CD4-positive, alpha-beta T cell treated with Interleukin-15 for 1 hour (primary cell): ENCODE results near the gene TMTC3.
A peak's percentile ranks its signal among the peaks of the same experiment; 100 is the strongest.
"Not testable (repeated sequence)": the region's sequence is repeated elsewhere in the genome, so short reads cannot be mapped to it uniquely, and the experiment has no call there.

Source experiments
- DNase-seq: peaks from one replicate; pipeline ENCODE4 v3.0.0-alpha.2; 2020

The TMTC3 gene

GRCh38 chr12:88141774-88142609, at the start of gene TMTC3, which contains the start of gene CEP290:
TSS of gene TMTC3 (plus strand) at chr12:88142307. CDS start at chr12:88148316, 6,009 bp downstream.
TSS of gene CEP290 (minus strand) at chr12:88142088. CDS start at chr12:88141307, 781 bp downstream.
- DNase-seq: peak; percentile 96

DNA sequence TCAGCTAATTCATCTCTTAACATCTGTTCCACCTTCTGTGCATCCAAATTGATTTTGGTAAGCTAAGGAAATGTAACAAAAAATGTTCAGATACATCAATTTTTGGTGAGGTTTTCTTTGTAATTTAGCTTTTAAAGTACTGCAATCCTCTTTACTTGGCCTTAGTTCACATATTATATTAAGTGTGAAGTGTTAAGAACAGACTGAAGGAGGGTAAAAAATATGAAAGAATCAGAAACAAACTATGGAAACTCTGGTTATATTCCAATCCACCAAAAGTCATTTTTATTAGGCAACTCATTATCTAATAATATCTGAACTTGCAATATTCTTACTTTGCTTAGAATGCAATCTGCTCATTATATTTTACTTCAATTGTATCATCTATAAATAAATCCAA, 49.3 kb upstream of the TMTC3 start:
- DNase-seq: no peak

DNA sequence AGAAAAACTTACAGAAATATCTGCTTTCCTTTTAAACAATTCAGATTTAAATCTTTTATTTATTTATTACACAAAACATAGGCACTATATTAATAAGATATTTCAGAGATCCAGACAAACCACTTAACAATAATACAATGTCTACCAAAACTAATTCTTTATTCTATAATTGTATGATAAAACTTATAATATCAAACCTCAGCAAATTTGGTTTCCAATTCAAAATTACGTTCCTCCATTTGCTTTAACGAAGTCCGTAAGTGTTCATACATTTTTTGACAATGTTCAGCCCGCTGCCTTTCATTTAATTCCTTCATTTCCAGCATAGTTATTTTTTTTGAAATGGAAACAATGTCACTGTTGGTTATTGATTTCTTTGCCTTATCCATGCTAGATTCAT, 48.5 kb upstream of the TMTC3 start:
- no peak for DNase-seq

- no peak for DNase-seq
These were observed 34.1 kb upstream of the TMTC3 start for GRCh38 chr12:88108021-88108420.

DNA sequence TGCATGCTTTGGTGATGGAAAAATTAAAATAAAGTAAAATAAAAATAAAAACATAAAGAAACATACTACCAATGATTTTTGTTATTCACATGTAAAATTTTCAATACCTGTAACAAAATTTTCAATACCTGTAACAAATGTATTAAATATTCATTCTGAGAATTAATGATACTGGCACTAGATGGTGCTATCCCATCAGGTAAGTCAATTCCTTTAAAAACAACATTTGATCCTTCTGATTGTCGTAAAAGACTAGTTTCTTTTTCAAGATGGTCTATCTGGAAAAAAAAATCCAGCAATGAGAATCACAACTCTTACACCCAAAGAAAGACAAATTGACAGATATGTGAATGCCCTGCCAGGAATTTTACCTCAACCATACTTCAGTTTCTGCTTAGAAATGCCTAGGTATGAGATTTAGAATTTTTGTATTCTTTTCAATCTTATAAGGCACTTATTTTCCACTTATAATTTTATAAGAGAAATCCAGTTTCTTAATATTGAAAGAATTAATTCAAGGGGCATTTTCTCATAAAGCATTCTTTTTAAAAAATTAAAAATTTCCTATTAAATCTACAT, 30.9 kb upstream of the TMTC3 start:
- no peak for DNase-seq

DNA sequence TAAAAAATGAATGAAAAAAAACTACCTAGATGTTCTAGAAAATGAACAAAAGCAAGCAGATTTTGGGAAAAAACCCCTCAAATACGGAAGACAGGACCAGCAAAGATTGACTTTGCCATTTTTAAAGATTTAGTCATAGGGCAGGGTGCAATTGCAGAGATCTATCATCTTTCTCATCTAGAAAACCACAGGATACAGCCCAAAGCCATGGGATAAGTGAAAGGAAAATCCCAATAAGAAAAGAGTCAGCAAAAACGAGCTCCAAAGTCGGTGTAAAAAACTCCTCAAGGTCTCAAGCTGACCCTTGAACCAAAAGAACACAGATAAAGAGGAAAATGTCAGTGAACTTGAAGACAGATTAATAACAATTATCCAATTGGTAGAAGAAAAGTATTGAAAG, 28.2 kb upstream of the TMTC3 start:
- no peak for DNase-seq

DNA sequence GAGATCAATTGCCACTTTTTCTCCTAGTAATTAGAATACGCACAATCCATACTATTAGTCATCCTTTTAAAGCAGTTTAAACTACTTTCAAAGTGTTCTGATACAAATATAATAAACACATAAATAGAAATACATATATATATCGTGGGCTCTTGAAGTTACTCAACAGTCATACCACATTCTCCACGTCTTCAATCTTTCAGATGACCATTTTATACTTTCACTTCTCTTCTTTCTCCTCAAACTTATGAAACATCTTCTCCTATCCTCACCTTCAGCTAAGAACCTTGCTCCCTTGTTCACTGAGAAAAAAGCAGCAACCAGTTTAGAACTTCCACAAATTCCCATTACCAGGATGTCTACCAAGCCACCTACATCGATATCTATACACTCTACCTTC, 19.4 kb upstream of the TMTC3 start:
- DNase-seq: no peak

DNA sequence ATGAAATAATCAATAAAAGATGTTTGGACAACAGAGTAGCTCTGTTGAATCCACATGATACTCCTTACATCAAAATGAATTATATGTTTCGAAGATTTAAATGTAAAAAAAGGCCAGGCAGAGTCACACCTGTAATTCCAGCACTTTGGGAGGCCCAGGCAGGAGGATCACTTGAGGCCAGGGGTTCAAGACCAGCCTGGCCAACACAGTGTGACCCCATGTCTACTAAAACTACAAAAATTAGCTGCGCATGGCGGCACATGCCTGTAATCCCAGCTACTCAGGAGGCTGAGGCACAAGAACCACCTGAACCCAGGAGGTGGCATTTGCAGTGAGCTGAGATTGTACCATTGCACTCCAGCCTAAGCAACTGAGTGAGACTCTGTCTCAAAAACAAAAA, 15.0 kb upstream of the TMTC3 start:
- no peak for DNase-seq

GRCh38 chr12:88127855-88128254, 14.3 kb upstream of the TMTC3 start:
- no peak for DNase-seq

GRCh38 chr12:88132392-88132791, 9.7 kb upstream of the TMTC3 start:
- DNase-seq: no peak

DNA sequence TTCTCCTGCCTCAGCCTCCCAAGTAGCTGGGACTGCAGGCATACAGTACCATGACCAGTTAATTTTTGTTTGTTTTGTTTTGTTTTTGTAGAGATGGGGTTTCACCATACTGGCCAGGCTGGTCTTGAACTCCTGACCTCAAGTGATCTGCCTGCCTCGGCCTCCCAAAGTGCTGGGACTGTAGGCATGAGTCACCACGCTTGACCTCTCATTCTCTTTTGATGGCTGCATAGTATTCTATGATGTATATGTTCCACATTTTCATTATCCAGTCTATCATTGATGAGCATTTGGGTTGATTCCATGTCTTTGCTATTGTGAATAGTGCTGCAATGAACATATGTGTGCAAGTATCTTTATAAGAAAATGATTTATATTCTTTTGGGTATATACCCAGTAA, 8.9 kb upstream of the TMTC3 start:
- not testable (repeated sequence) for DNase-seq

- DNase-seq: not testable (repeated sequence)
These were observed 2.4 kb upstream of the TMTC3 start for GRCh38 chr12:88139711-88140110.

GRCh38 chr12:88141425-88141773, 708 bp upstream of the TMTC3 start:
- no peak for DNase-seq

DNA sequence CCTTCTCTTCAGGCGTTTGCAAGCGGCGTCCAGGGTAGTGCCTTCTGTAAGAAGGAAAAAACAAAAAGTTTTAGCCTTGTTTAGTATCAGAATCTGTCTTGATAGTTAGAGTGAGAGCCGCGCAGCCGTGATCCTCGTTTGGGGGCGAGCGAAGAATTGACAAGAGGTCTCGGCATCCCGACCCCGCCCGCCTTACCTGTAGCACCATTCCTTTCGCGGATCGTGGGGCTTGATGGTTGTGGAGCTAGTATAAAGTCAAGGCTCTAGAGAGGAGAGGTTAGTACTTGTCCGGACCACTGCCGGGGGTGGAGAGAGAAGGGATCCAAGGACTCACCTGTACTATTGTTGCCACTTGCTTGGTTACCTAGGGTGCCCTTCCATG, 494 bp downstream of the TMTC3 start:
- DNase-seq: no peak

GRCh38 chr12:88144037-88144436, 1.9 kb downstream of the TMTC3 start:
- DNase-seq: no peak

GRCh38 chr12:88144546-88145468, 2.7 kb downstream of the TMTC3 start:
- no peak for DNase-seq

GRCh38 chr12:88145567-88146505, 3.7 kb downstream of the TMTC3 start:
- DNase-seq: no peak

- no peak for DNase-seq
These were observed 8.0 kb downstream of the TMTC3 start for GRCh38 chr12:88150063-88150462.

DNA sequence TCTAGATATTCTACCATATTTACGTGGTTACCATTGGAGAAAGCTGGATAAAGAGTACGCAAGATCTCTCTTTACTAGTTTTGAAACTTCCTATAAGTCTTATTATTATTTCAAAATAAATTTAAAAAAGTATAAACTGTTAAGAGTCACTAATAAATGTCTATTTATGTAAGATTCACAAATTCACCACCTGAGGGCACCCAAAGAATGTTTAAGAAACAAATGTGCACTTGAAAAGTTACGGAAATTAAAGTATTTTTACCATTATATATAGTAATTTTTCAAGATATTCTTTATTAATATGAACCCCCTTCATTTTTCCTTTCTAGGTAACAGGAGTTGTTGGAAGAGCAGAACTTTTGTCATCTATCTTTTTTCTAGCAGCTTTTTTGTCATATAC, 11.9 kb downstream of the TMTC3 start:
- no peak for DNase-seq

DNA sequence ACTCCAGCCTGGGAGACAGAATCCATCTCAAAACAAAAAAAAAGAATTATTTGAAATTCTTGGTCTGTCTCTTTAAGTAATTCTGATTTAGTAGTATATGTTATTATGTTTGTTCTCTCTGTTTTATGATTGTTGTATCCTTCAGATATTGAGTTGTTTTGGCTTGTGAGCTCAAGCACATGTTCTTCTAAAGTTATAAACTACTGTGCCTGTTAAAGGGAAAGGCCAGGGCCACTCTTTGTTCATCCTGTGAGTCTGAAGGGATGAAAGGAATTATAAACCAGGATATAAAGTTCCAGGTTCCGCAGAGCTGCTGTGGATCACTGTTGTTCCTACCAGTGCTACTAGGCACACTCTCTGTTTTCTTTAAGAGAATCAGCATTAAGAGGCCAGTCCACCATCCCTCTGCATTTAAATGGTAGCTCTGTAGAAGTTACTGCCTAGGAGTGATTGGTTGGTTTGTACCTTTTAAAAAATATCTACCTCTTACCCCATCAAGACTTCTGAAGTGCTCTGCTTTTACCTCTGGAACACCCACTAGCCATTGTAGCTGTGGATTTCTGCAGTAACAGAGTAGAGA, 14.1 kb downstream of the TMTC3 start:
- no peak for DNase-seq

GRCh38 chr12:88163371-88163770, 21.3 kb downstream of the TMTC3 start:
- DNase-seq: no peak

GRCh38 chr12:88166179-88166578, 24.1 kb downstream of the TMTC3 start:
- DNase-seq: no peak
